G401 (cell line): ENCODE results near the gene F2R. TPM values are rescaled to one million over a fixed set of nuclear protein-coding genes. Genes with fewer than 3 reads are reported as not detected.
A peak's percentile ranks its signal among the peaks of the same experiment; 100 is the strongest.

Experiments used
- DNase-seq: peaks from one replicate; pipeline ENCODE4 v3.0.0-alpha.2; 2015; ENCODE audit warnings: low spot score
- in situ Hi-C: cut with HindIII; loops from 2 replicates; pipeline ENCODE4 v1.10.0; 2016; ENCODE audit warnings: low sequenced_read_pairs, mixed read lengths
- total RNA-seq: library from RNA; depleted of rRNA; stranded (reverse); fragments of >200 nt; shearing (Covaris generic); gene quantifications from 2 replicates; pipeline ENCODE4 v1.2.3, GENCODE V29; 2014

F2R gene
- total RNA-seq, 1 experiment from 2014 or later: 221 TPM

DNA sequence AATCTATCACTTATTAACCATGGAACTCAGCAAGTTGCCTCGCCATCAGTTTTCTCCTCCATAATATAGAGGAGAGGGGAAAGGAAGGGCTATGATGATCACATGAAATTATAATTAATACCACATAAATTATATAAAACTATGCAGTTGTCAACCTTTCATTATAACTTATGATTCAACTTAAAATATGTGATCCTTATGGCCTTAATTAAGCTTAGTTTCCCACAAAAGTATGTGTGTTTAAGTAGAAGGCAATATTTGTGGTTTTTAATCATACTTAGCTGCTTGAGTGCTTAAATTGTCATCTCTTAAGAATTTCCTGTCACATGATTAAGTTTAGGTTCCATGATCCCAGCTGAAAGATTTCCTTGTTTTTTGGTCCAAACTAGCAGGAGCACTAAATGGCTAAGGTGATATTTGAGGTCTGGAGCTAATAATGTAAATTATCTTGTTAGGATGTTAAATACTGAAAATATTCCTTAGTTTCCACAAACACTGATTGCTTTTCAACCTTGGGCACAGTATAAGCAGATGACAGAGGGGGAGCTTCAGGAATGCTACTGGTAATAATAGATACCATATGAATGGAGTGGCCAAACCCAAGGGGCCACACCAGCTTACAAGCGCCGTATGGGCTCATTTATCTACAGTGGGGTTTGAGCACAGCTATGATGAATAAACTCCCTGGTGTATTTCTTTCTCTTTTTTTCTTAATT, 26.4 kb upstream of the F2R start:
- in situ Hi-C loops: no loop called here
- DNase-seq: peak; percentile 76

- no peak for DNase-seq
- in situ Hi-C loops: no loop called here
Observed at GRCh38 chr5:76690037-76690679, 25.8 kb upstream of the F2R start.

- in situ Hi-C loops: no loop called here
- DNase-seq: peak; percentile 72
Observed at GRCh38 chr5:76690704-76691466, 25.0 kb upstream of the F2R start.

- peak; percentile 82 for DNase-seq
- in situ Hi-C loops: no loop called here
Observed at GRCh38 chr5:76691467-76692273, 24.3 kb upstream of the F2R start.

- peak; percentile 36 for DNase-seq
- in situ Hi-C loops: no loop called here
Observed at GRCh38 chr5:76692274-76692540, 23.7 kb upstream of the F2R start.

DNA sequence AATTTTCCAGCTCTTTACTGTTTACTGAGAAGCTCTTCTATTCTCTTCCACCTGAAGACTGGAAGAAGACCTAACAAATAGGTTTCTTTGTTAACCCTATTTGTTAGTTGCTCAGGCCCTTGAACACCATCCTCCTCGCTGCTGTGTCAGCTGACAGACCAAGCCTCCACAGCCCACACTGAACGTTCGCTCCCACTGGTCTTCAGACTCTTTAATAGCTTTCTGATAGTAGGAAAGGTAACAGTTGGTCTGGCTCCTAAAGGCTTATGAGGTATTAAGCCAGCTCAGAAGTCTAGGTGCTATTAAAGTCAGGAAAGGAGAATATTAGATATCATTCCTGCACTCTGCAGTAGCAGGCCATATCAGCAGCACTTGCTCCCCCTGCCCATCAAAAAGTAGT, 23.3 kb upstream of the F2R start:
- DNase-seq: peak; percentile 74
- in situ Hi-C loops: no loop called here

GRCh38 chr5:76693141-76693540, 22.8 kb upstream of the F2R start:
- in situ Hi-C loops: no loop called here
- peak; percentile 51 for DNase-seq

DNA sequence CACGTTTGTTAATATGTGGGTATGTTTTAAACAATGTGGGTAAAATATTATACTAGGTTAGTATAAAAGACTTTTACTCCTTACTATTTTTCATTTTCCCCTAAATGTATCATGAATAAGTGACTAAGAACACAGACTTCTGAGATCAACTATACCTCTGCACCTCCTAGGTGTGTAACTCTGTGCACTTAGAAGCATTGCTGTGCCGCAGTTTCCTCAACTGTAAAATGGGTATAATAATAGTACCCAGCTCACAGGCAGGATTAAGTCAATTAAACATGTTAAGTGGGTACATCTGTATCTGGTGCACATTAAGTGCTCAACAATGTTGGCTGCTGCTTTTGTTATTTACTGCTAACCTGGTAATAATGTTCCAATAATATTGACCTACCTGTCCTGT, 21.6 kb upstream of the F2R start:
- in situ Hi-C loops: no loop called here
- no peak for DNase-seq

DNA sequence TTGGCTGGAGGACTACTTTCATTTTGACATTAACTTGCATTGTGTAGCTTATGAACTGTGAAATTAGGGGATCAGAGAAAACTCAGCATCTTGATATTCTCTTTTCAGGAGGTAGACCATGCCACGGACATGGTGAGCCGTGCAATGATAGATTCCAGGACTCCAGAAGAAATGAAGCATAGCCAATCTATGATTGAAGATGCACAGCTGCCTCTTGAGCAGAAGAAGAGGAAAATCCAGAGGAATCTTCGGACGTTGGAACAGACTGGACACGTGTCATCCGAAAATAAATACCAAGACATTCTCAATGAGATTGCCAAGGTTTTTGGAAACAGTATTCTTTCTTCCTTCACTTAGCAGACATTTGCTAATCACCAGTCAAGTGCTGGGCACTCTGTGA, 20.6 kb upstream of the F2R start:
- in situ Hi-C loops: no loop called here
- DNase-seq: no peak

GRCh38 chr5:76696251-76696650, 19.7 kb upstream of the F2R start:
- DNase-seq: no peak
- in situ Hi-C loops: no loop called here

DNA sequence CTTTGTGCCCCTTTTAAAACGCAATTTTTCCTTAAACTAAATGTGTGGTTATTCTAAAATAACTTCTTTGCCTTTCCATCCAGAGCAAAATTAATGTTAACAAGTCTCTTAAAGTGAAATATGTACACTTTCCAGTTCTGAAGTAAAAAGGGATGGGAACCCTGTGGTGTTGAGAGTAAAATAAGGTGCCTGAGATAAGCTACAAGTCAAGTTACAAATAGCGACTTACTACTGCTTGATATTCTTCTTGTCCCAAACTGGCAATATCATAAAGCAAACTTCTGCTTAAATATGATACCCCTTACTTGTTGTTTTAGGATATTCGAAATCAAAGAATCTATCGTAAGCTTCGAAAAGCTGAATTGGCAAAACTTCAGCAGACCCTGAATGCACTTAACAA, 18.3 kb upstream of the F2R start:
- in situ Hi-C loops: no loop called here
- no peak for DNase-seq

- in situ Hi-C loops: no loop called here
- DNase-seq: no peak
Observed at GRCh38 chr5:76700571-76700970, 15.4 kb upstream of the F2R start.

GRCh38 chr5:76701298-76701697, 14.6 kb upstream of the F2R start:
- in situ Hi-C loops: no loop called here
- DNase-seq: no peak

DNA sequence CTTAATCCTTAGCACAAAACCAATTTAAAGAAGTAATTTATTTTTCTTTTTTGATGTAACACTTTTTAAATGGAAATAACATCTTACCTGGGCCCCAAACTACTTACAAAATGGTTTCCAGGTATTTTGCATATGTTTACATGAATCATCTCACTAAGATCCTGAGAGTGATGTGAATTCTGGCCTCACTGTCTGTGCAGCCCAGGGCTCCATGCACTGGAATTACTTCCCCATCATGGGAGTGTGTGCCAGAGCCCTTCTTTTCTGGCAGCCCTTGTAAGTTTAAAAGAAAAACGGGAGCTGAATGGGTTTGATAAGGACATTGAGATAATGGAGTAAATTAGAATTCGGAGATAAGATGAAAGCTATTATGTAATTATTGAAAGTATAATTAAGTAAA, 12.2 kb upstream of the F2R start:
- in situ Hi-C loops: no loop called here
- DNase-seq: no peak

DNA sequence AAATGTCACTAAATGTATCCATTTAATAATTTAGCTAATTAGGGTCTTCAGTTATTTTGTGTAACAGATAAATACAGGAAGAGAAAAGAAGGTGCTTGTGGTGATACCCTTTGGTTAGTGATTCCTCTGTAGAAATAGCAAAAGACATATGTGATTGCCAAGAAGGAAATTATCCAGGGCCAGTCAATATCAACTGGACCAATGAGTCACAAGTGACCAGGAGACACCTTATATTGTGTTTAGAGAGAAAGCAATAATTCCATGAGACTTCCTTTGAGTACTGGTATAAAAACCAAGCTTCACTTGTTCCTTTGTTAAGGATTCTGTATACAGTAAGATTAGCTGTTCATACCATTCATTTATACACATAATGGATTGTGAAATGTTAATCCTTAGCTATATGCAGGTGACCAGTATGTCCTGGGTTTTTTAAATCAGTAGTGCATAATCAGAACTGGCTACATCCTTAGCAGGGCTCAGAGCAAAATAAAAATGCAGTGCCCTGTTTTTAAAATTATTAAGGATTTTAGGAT, 11.7 kb upstream of the F2R start:
- DNase-seq: no peak
- in situ Hi-C loops: no loop called here

- DNase-seq: no peak
- in situ Hi-C loops: no loop called here
Observed at GRCh38 chr5:76705574-76705973, 10.4 kb upstream of the F2R start.

GRCh38 chr5:76709762-76710161, 6.2 kb upstream of the F2R start:
- DNase-seq: no peak
- in situ Hi-C loops: no loop called here

DNA sequence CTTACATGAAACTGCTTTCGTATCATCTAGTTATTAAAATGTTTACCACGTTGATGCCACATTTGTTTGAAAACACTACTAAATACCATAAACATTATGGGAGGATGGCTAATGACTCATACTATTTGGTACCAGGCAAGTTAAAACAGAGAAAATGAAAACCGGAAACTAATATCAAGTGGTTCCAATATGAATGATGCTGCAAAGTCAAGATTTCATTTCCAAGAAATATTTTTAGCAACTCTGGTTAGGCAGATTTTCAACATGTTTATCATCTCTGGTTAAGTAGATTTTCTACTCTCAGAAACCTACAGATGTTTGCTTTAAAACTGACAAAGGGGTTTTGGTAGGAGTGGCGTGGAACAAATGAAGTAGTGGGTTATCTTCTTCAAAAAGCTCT, 4.9 kb upstream of the F2R start:
- no peak for DNase-seq
- in situ Hi-C loops: no loop called here

DNA sequence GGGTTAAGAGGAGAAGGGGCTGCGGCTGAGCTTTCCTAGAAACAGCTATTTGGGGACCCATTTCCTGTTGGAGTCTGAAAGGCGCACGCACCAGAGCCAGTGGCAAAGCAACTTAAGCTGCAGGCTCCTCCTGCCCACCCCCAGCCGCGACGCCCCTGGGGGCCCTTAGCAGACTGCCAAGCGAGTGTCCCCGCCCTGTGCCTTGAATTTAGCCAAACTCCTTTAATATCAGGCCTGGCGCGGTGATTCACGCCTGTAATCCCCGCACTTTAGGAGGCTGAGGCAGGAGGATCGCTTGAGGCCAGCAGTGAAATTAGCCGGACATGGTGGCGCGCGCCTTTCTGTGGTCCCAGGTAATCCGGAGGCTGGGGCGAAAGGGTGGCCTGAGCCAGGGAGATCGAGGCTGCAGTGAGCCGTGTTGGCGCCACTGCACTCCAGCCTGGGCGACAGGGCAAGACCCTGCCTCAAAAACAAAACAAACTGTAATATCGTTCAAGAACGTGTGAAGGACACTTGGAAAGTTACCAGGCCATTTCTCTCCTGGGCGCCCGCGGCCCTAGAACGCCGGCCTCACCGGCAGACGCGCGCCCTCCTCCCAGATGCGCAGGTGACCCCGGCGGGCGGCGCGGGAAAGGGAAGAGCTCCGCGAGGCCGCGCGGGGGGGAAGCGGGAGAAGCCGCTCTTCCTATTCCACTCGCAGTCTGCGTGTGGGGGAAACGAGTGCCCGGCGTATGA, 1.0 kb upstream of the F2R start:
- DNase-seq: peak; percentile 45

More for the DNA sequence above, 1.0 kb upstream of the F2R start:
- in situ Hi-C loops: no loop called here
